Sigmoid colon (tissue), 3 donors: ENCODE measurements around the gene SERPINA9.

Source experiments
- POLR2A ChIP-seq, 2 donors: fragments of 450-650 bp; IDR thresholded peaks; one replicate each; pipeline ENCODE4 v1.6.1; 2016; ENCODE audit warnings: antibody characterized with exemption in 2 of 2, mild to moderate bottlenecking in 2 of 2, moderate library complexity in 2 of 2
- TF ChIP-seq, protein P1 (sequence below), 4 experiments: fragments of 450-650 bp in 3 of 4; fragments of 200-600 bp in 1 of 4; IDR thresholded peaks; one replicate each; pipeline ENCODE4 v1.5.1; 2016 to 2019; ENCODE audit warnings: antibody characterized with exemption in 4 of 4, mild to moderate bottlenecking in 3 of 4, moderate library complexity in 2 of 4

DNA sequence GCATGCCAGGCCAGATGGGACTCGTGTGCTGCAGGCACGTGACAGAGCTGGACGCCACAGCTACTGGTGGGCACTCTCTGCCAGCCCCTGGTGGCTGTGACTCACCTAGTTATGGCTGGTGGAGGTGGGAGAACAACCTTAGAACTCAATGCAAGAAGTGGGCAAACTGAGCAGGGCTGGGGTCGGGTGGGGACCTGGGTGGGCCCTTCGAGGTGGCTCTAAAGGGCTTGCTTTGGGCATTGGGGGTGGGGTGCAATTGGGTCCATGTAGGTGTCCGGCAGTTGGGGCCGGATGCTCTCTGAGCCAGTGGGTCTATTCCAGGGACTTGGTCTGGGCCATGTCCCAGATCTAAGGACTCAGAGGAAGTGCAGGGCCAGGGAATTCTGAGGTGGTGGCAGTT lies 38.4 kb upstream of the SERPINA9 start:
- TF ChIP-seq, protein P1, sequence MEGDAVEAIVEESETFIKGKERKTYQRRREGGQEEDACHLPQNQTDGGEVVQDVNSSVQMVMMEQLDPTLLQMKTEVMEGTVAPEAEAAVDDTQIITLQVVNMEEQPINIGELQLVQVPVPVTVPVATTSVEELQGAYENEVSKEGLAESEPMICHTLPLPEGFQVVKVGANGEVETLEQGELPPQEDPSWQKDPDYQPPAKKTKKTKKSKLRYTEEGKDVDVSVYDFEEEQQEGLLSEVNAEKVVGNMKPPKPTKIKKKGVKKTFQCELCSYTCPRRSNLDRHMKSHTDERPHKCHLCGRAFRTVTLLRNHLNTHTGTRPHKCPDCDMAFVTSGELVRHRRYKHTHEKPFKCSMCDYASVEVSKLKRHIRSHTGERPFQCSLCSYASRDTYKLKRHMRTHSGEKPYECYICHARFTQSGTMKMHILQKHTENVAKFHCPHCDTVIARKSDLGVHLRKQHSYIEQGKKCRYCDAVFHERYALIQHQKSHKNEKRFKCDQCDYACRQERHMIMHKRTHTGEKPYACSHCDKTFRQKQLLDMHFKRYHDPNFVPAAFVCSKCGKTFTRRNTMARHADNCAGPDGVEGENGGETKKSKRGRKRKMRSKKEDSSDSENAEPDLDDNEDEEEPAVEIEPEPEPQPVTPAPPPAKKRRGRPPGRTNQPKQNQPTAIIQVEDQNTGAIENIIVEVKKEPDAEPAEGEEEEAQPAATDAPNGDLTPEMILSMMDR (IDR thresholded peaks at IDR 0.05): no peak
- no peak for TF ChIP-seq POLR2A (IDR thresholded peaks at IDR 0.05)
